K562 treated with DMSO at 1 percent for 48 hours (cell line): ENCODE measurements around the gene OR4A5. TPM values are rescaled to one million over a fixed set of nuclear protein-coding genes. Genes with fewer than 3 reads are reported as not detected.

Source experiments
- total RNA-seq: library from RNA; unstranded; fragments of 300-600 nt; gene quantifications from 2 replicates; pipeline ENCODE4 v1.2.3, GENCODE V29; 2022; ENCODE audit warnings: low replicate concordance; ENCODE audit errors: extremely low read depth

Gene OR4A5, protein sequence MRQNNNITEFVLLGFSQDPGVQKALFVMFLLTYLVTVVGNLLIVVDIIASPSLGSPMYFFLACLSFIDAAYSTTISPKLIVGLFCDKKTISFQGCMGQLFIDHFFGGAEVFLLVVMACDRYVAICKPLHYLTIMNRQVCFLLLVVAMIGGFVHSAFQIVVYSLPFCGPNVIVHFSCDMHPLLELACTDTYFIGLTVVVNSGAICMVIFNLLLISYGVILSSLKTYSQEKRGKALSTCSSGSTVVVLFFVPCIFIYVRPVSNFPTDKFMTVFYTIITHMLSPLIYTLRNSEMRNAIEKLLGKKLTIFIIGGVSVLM
- not detected in 2 replicates for total RNA-seq

DNA sequence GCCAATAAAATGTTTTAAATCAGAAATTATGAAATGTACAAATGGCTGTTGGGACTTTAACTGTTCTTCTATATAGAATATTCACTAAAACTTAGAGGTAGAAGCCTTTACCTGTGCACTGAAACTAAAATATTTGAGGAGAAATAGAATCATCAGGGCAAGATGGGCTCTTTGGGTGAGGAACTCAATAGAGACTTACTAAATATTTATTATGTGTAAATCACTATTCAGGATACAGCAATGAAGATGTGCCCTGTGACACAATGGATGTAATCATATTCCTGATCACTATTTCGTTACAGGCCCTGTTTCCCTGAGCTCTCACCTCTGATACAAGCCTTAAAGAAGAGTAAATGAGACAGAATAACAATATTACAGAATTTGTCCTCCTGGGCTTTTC lies at the start of gene OR4A5:
Gene OR4A5, plus strand, starts transcription at position 301 of the 400 bp plus-strand sequence. Its CDS starts 53 bp downstream, at position 354.

Other genes with a start within 250 kb of the OR4A5 start
- not detected in 2 replicates for gene OR4C46, start 102.8 kb upstream of the OR4A5 start, total RNA-seq